ENCODE data around the gene CPA2.

The CPA2 gene

GRCh38 chr7:130272381-130273080 lies 5.9 kb downstream of the CPA2 start:
- no peak for TF ChIP-seq POU2F2 (IDR thresholded peaks at IDR 0.05; ENCODE audit: low read depth, low read length)
- TF ChIP-seq TAF1 (IDR thresholded peaks at IDR 0.05; ENCODE audit: low read depth, low read length), result no peak
- TF ChIP-seq SPI1 (IDR thresholded peaks at IDR 0.05; ENCODE audit: low read depth, low read length), result no peak
- TF ChIP-seq PAX5 (IDR thresholded peaks at IDR 0.05; ENCODE audit: insufficient read depth, low read length, severe bottlenecking), result no peak
- TF ChIP-seq POLR2AphosphoS5 (IDR thresholded peaks at IDR 0.05; ENCODE audit: low read depth, low read length), result no peak
- TF ChIP-seq POLR2A (IDR thresholded peaks at IDR 0.05; ENCODE audit: low read depth, low read length), result no peak
- FAIRE-seq (no peak), DNase-seq (ENCODE audit: insufficient read length, low spot score) (no peak)

- FAIRE-seq (no peak), DNase-seq (ENCODE audit: insufficient read length, low spot score) (no peak)
- TF ChIP-seq SPI1 (IDR thresholded peaks at IDR 0.05; ENCODE audit: low read depth, low read length) (no peak), TAF1 (IDR thresholded peaks at IDR 0.05; ENCODE audit: low read depth, low read length) (no peak), PAX5 (IDR thresholded peaks at IDR 0.05; ENCODE audit: insufficient read depth, low read length, severe bottlenecking) (no peak), POLR2AphosphoS5 (IDR thresholded peaks at IDR 0.05; ENCODE audit: low read depth, low read length) (no peak), POLR2A (IDR thresholded peaks at IDR 0.05; ENCODE audit: low read depth, low read length) (no peak), POU2F2 (IDR thresholded peaks at IDR 0.05; ENCODE audit: low read depth, low read length) (no peak)
Measured at GRCh38 chr7:130273081-130273932, 6.6 kb downstream of the CPA2 start.

- no peak for FAIRE-seq
- TF ChIP-seq PAX5 (IDR thresholded peaks at IDR 0.05; ENCODE audit: insufficient read depth, low read length, severe bottlenecking), result no peak
- TF ChIP-seq POLR2AphosphoS5 (IDR thresholded peaks at IDR 0.05; ENCODE audit: low read depth, low read length), result no peak
- no peak for TF ChIP-seq SPI1 (IDR thresholded peaks at IDR 0.05; ENCODE audit: low read depth, low read length)
- TF ChIP-seq TAF1 (IDR thresholded peaks at IDR 0.05; ENCODE audit: low read depth, low read length), result no peak
- no peak for TF ChIP-seq POU2F2 (IDR thresholded peaks at IDR 0.05; ENCODE audit: low read depth, low read length)
- no peak for TF ChIP-seq POLR2A (IDR thresholded peaks at IDR 0.05; ENCODE audit: low read depth, low read length)
- no peak for DNase-seq (ENCODE audit: insufficient read length, low spot score)
Measured at GRCh38 chr7:130273933-130274255, 7.2 kb downstream of the CPA2 start.

GRCh38 chr7:130274296-130274695 lies 7.6 kb downstream of the CPA2 start:
- TF ChIP-seq TAF1 (IDR thresholded peaks at IDR 0.05; ENCODE audit: low read depth, low read length) (no peak), SPI1 (IDR thresholded peaks at IDR 0.05; ENCODE audit: low read depth, low read length) (no peak), POU2F2 (IDR thresholded peaks at IDR 0.05; ENCODE audit: low read depth, low read length) (no peak), POLR2A (IDR thresholded peaks at IDR 0.05; ENCODE audit: low read depth, low read length) (no peak), POLR2AphosphoS5 (IDR thresholded peaks at IDR 0.05; ENCODE audit: low read depth, low read length) (no peak), PAX5 (IDR thresholded peaks at IDR 0.05; ENCODE audit: insufficient read depth, low read length, severe bottlenecking) (no peak)
- no peak for DNase-seq (ENCODE audit: insufficient read length, low spot score)
- no peak for FAIRE-seq

GRCh38 chr7:130274983-130275591 lies 8.4 kb downstream of the CPA2 start:
- TF ChIP-seq SPI1 (IDR thresholded peaks at IDR 0.05; ENCODE audit: low read depth, low read length), result no peak
- no peak for TF ChIP-seq POU2F2 (IDR thresholded peaks at IDR 0.05; ENCODE audit: low read depth, low read length)
- no peak for TF ChIP-seq TAF1 (IDR thresholded peaks at IDR 0.05; ENCODE audit: low read depth, low read length)
- no peak for TF ChIP-seq PAX5 (IDR thresholded peaks at IDR 0.05; ENCODE audit: insufficient read depth, low read length, severe bottlenecking)
- TF ChIP-seq POLR2A (IDR thresholded peaks at IDR 0.05; ENCODE audit: low read depth, low read length), result no peak
- no peak for TF ChIP-seq POLR2AphosphoS5 (IDR thresholded peaks at IDR 0.05; ENCODE audit: low read depth, low read length)

GRCh38 chr7:130275826-130276297 lies 9.2 kb downstream of the CPA2 start:
- TF ChIP-seq POLR2A (IDR thresholded peaks at IDR 0.05; ENCODE audit: low read depth, low read length), result no peak
- TF ChIP-seq PAX5 (IDR thresholded peaks at IDR 0.05; ENCODE audit: insufficient read depth, low read length, severe bottlenecking), result no peak
- TF ChIP-seq SPI1 (IDR thresholded peaks at IDR 0.05; ENCODE audit: low read depth, low read length), result no peak
- no peak for TF ChIP-seq TAF1 (IDR thresholded peaks at IDR 0.05; ENCODE audit: low read depth, low read length)
- no peak for TF ChIP-seq POLR2AphosphoS5 (IDR thresholded peaks at IDR 0.05; ENCODE audit: low read depth, low read length)
- TF ChIP-seq POU2F2 (IDR thresholded peaks at IDR 0.05; ENCODE audit: low read depth, low read length), result no peak
- FAIRE-seq, result no peak
- no peak for DNase-seq (ENCODE audit: insufficient read length, low spot score)

More at GRCh38 chr7:130274983-130275591, 8.4 kb downstream of the CPA2 start:
- DNase-seq (ENCODE audit: insufficient read length, low spot score) (no peak), FAIRE-seq (no peak)

GRCh38 chr7:130276796-130277762 lies 10.4 kb downstream of the CPA2 start:
- FAIRE-seq, result no peak
- DNase-seq (ENCODE audit: insufficient read length, low spot score), result no peak
- TF ChIP-seq POLR2A (IDR thresholded peaks at IDR 0.05; ENCODE audit: low read depth, low read length), result no peak
- TF ChIP-seq TAF1 (IDR thresholded peaks at IDR 0.05; ENCODE audit: low read depth, low read length), result no peak
- no peak for TF ChIP-seq POU2F2 (IDR thresholded peaks at IDR 0.05; ENCODE audit: low read depth, low read length)
- TF ChIP-seq POLR2AphosphoS5 (IDR thresholded peaks at IDR 0.05; ENCODE audit: low read depth, low read length), result no peak
- TF ChIP-seq SPI1 (IDR thresholded peaks at IDR 0.05; ENCODE audit: low read depth, low read length), result no peak
- no peak for TF ChIP-seq PAX5 (IDR thresholded peaks at IDR 0.05; ENCODE audit: insufficient read depth, low read length, severe bottlenecking)
